NB4 (cell line): Measurements from ENCODE around the gene ST8SIA5.

Source experiments
- CTCF ChIP-seq: IDR thresholded peaks from one replicate; pipeline ENCODE4 v1.5.1; 2012; ENCODE audit warnings: low read depth, low read length
- POLR2A ChIP-seq: IDR thresholded peaks from 2 replicates; pipeline ENCODE4 v1.6.1; 2011; ENCODE audit warnings: mild to moderate bottlenecking; ENCODE audit not compliant: insufficient read length; ENCODE audit errors: extremely low read depth

GRCh38 chr18:46630991-46631390 lies 125.9 kb downstream of the ST8SIA5 start:
- no peak for TF ChIP-seq CTCF
- TF ChIP-seq POLR2A: no peak
